Panc1 (cell line): ENCODE measurements around the gene CDIP1. TPM values are rescaled to one million over a fixed set of nuclear protein-coding genes. Genes with fewer than 3 reads are reported as not detected.

Source experiments
- ATAC-seq: fragments of 200-7000 bp; cut with Tn5 transposase; 2 replicates; pipeline ENCODE4 v1.9.1; 2020; ENCODE audit warnings: mild to moderate bottlenecking, moderate library complexity
- BruUV-seq: library from RNA; stranded (reverse); fragments of 400-500 nt; replicated peaks from 2 replicates; lab custom pipeline; 2021; lab: Mats Ljungman, UMichigan
- CTCF ChIA-PET: fragments of 300-600 bp; sonication (Branson Sonifier 250); formaldehyde crosslinking; loops from one replicate; lab custom pipeline; 2022; ENCODE audit warnings: antibody characterized with exemption; lab: Charles Lee
- POLR2A ChIA-PET: fragments of 300-600 bp; sonication (Branson Sonifier 250); formaldehyde crosslinking; loops from one replicate; lab custom pipeline; 2022; ENCODE audit warnings: antibody characterized with exemption; lab: Charles Lee
- DNase-seq: peaks from one replicate; pipeline ENCODE4 v3.0.0-alpha.2; 2010; ENCODE audit warnings: low read depth, low spot score
- H3K27ac ChIP-seq: 2 replicates; pipeline ENCODE4 v1.5.1; 2011; ENCODE audit warnings: mild to moderate bottlenecking, low read length, inconsistent platforms
- H3K27me3 ChIP-seq: fragments of 200-500 bp; sonication (Bioruptor generic); 2 replicates; pipeline ENCODE4 v1.6.0; 2014; ENCODE audit warnings: low read length, inconsistent platforms; ENCODE audit not compliant: control insufficient read depth, insufficient read depth
- H3K36me3 ChIP-seq: fragments of 200-500 bp; sonication (Bioruptor generic); 2 replicates; pipeline ENCODE4 v1.5.1; 2014; ENCODE audit warnings: inconsistent platforms, mild to moderate bottlenecking, low read length, moderate library complexity; ENCODE audit not compliant: control insufficient read depth, insufficient read depth
- H3K4me1 ChIP-seq: 2 replicates; pipeline ENCODE4 v1.5.1; 2011; ENCODE audit warnings: inconsistent platforms, mild to moderate bottlenecking, low read length, moderate library complexity; ENCODE audit not compliant: control insufficient read depth, insufficient read depth
- H3K4me3 ChIP-seq, 2 experiments: 2 replicates each; pipeline ENCODE4 v1.5.1; 2011 to 2012; ENCODE audit warnings: low read depth in 2 of 2, low read length in 2 of 2, mild to moderate bottlenecking in 2 of 2, inconsistent platforms in 1 of 2, moderate library complexity in 1 of 2
- H3K9me3 ChIP-seq: fragments of 200-500 bp; sonication (Bioruptor generic); 2 replicates; pipeline ENCODE4 v1.5.1; 2014; ENCODE audit warnings: low read depth, mild to moderate bottlenecking, inconsistent platforms, low read length, moderate library complexity; ENCODE audit not compliant: control insufficient read depth, insufficient read depth
- POLR2AphosphoS5 ChIP-seq: IDR thresholded peaks from 2 replicates; pipeline ENCODE4 v1.6.1; 2012; ENCODE audit warnings: mild to moderate bottlenecking, low read depth, low read length, moderate library complexity
- SIN3A ChIP-seq: IDR thresholded peaks from 2 replicates; pipeline ENCODE4 v1.6.1; 2012; ENCODE audit warnings: low read depth, mild to moderate bottlenecking, low read length, moderate library complexity, borderline replicate concordance; ENCODE audit not compliant: insufficient read depth
- TCF7L2 ChIP-seq: IDR thresholded peaks from 2 replicates; pipeline ENCODE4 v1.6.1; 2011; ENCODE audit warnings: mild to moderate bottlenecking, low read depth, low read length, inconsistent platforms
- in situ Hi-C: cut with HindIII; loops from 2 replicates; pipeline ENCODE4 v1.10.0; 2016; ENCODE audit warnings: low sequenced_read_pairs, low pct_unique_long_range_greater_than_20kb
- intact Hi-C: fragments of 100-400 bp; cut with micrococcal nuclease; formaldehyde crosslinking; loops from one replicate; pipeline ENCODE4 v1.10.0; 2022; ENCODE audit not compliant: unreplicated experiment
- total RNA-seq: library from RNA; stranded (reverse); gene quantifications from one replicate; pipeline ENCODE4 v1.2.1, GENCODE V29; 2021; ENCODE audit not compliant: unreplicated experiment
- TF ChIP-seq, protein P1 (sequence below): fragments of 450-650 bp; IDR thresholded peaks from 2 replicates; pipeline ENCODE4 v1.5.1; 2017; ENCODE audit warnings: mild to moderate bottlenecking
- TF ChIP-seq, protein P2 (sequence below), 2 experiments: IDR thresholded peaks; 2 replicates each; pipeline ENCODE4 v1.6.1; 2011 to 2012; ENCODE audit warnings: low read depth in 2 of 2, control low read depth in 1 of 2, low read length in 1 of 2, mild to moderate bottlenecking in 1 of 2, moderate library complexity in 1 of 2; ENCODE audit not compliant: insufficient read depth in 1 of 2

Gene CDIP1
- total RNA-seq, 1 experiment from 2014 or later: 26.8 TPM

- POLR2A ChIA-PET: interaction anchor here (0.6 kb wide), 1 partner anchor 36 kb away, joined by 16 read pairs; no protein-coding TSS in a partner anchor
- Histone ChIP-seq H3K27me3 (no peaks in the 10 kb centered on the region), H3K27ac (no peak overlapping the region), H3K4me3 (no peak overlapping the region), H3K36me3 (peaks cover 2% of the 10 kb centered on the region; the same call in 1 of the 2 replicates), H3K4me1 (no peaks in the 10 kb centered on the region), H3K9me3 (no peaks in the 10 kb centered on the region)
- intact Hi-C loops (no loop called here), in situ Hi-C loops (no loop called here)
- CTCF ChIA-PET: interaction anchor here (0.7 kb wide), 1 partner anchor 919 kb away, joined by 3 read pairs; no protein-coding TSS in a partner anchor
- no peak for DNase-seq
- ATAC-seq: no peak
- no TSS peak for BruUV-seq
- TF ChIP-seq, protein P1, sequence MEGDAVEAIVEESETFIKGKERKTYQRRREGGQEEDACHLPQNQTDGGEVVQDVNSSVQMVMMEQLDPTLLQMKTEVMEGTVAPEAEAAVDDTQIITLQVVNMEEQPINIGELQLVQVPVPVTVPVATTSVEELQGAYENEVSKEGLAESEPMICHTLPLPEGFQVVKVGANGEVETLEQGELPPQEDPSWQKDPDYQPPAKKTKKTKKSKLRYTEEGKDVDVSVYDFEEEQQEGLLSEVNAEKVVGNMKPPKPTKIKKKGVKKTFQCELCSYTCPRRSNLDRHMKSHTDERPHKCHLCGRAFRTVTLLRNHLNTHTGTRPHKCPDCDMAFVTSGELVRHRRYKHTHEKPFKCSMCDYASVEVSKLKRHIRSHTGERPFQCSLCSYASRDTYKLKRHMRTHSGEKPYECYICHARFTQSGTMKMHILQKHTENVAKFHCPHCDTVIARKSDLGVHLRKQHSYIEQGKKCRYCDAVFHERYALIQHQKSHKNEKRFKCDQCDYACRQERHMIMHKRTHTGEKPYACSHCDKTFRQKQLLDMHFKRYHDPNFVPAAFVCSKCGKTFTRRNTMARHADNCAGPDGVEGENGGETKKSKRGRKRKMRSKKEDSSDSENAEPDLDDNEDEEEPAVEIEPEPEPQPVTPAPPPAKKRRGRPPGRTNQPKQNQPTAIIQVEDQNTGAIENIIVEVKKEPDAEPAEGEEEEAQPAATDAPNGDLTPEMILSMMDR: no peak
- TF ChIP-seq, protein P2, sequence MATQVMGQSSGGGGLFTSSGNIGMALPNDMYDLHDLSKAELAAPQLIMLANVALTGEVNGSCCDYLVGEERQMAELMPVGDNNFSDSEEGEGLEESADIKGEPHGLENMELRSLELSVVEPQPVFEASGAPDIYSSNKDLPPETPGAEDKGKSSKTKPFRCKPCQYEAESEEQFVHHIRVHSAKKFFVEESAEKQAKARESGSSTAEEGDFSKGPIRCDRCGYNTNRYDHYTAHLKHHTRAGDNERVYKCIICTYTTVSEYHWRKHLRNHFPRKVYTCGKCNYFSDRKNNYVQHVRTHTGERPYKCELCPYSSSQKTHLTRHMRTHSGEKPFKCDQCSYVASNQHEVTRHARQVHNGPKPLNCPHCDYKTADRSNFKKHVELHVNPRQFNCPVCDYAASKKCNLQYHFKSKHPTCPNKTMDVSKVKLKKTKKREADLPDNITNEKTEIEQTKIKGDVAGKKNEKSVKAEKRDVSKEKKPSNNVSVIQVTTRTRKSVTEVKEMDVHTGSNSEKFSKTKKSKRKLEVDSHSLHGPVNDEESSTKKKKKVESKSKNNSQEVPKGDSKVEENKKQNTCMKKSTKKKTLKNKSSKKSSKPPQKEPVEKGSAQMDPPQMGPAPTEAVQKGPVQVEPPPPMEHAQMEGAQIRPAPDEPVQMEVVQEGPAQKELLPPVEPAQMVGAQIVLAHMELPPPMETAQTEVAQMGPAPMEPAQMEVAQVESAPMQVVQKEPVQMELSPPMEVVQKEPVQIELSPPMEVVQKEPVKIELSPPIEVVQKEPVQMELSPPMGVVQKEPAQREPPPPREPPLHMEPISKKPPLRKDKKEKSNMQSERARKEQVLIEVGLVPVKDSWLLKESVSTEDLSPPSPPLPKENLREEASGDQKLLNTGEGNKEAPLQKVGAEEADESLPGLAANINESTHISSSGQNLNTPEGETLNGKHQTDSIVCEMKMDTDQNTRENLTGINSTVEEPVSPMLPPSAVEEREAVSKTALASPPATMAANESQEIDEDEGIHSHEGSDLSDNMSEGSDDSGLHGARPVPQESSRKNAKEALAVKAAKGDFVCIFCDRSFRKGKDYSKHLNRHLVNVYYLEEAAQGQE (IDR thresholded peaks at IDR 0.05; ENCODE audit: insufficient read depth in 1 of 2, low read depth in 2 of 2, low read length in 1 of 2): no peak
- TF ChIP-seq SIN3A: no peak
- TF ChIP-seq POLR2AphosphoS5: no peak
- TF ChIP-seq TCF7L2: no peak
Observed at GRCh38 chr16:4508806-4509205, 29.8 kb downstream of the CDIP1 start.

GRCh38 chr16:4507588-4508345 is 30.8 kb downstream of the CDIP1 start:
- in situ Hi-C loops: no loop called here
- Histone ChIP-seq H3K27me3 (no peaks in the 10 kb centered on the region), H3K4me1 (no peaks in the 10 kb centered on the region), H3K36me3 (peaks cover 2% of the 10 kb centered on the region; the same call in 1 of the 2 replicates), H3K9me3 (no peaks in the 10 kb centered on the region), H3K27ac (no peak overlapping the region), H3K4me3 (no peak overlapping the region)
- ChIA-PET POLR2A (interaction anchor here (0.5 kb wide), 1 partner anchor 226 kb away, joined by 3 read pairs; the partner anchor contains the start of genes ANKS3 and DNAAF8), CTCF (interaction anchor here (0.9 kb wide), 1 partner anchor 78 kb away, joined by 4 read pairs; no protein-coding TSS in a partner anchor)
- TF ChIP-seq SIN3A: no peak
- TF ChIP-seq, protein P2 (IDR thresholded peaks at IDR 0.05; ENCODE audit: insufficient read depth in 1 of 2, low read depth in 2 of 2, low read length in 1 of 2): no peak
- TF ChIP-seq TCF7L2: no peak
- TF ChIP-seq, protein P1: no peak
- no peak for TF ChIP-seq POLR2AphosphoS5
- BruUV-seq: no TSS peak
- ATAC-seq: no peak
- no peak for DNase-seq
- intact Hi-C loops: no loop called here
